Measurements from ENCODE around the gene OTUB2.

DNA sequence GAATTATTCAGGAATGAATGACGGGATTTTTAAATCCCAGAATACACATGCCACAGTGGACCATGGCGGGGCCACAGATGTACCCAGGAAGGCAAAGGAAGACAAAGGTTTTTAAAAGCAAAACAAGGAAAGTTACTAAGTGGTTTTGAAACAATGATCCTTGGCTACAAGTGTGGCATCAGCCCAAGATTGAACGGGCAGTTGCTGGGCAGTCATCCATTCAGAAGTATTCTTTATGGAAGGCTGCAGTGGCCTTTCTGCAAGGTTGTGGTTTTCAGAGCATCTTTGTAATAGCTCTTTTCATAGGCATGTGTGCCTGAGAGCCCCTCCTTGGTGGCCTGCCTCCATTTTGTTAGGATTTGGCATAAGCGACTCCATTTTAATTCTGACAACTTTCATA, 71.0 kb downstream of the OTUB2 start:
- TF ChIP-seq GABPA (IDR thresholded peaks at IDR 0.05; ENCODE audit: low read depth) = no peak
- TF ChIP-seq CTCF (IDR thresholded peaks at IDR 0.05; ENCODE audit: insufficient read depth, low read length) = no peak
- TF ChIP-seq POLR2AphosphoS5 (IDR thresholded peaks at IDR 0.05; ENCODE audit: low read depth) = no peak
